Skeletal muscle satellite cell (primary cell): Measurements from ENCODE around the gene OSCP1.

Source experiments
- H3K27me3 ChIP-seq: 2 replicates; pipeline ENCODE4 v1.7.0; 2013; ENCODE audit warnings: low read length; ENCODE audit not compliant: control insufficient read depth, insufficient read depth
- H3K36me3 ChIP-seq: 2 replicates; pipeline ENCODE4 v1.7.0; 2013; ENCODE audit warnings: mild to moderate bottlenecking, control low read depth, low read length; ENCODE audit not compliant: insufficient read depth
- H3K4me1 ChIP-seq: 2 replicates; pipeline ENCODE4 v1.7.0; 2013; ENCODE audit warnings: low read length; ENCODE audit not compliant: control insufficient read depth, insufficient read depth
- H3K4me2 ChIP-seq: 2 replicates; pipeline ENCODE4 v1.7.0; 2013; ENCODE audit warnings: mild to moderate bottlenecking, low read length
- H3K4me3 ChIP-seq: 2 replicates; pipeline ENCODE4 v1.7.0; 2013; ENCODE audit warnings: low read length
- H3K9ac ChIP-seq: 2 replicates; pipeline ENCODE4 v1.7.0; 2013; ENCODE audit warnings: mild to moderate bottlenecking, low read depth, low read length, moderate library complexity
- H3K9me3 ChIP-seq: replicated peaks from 2 replicates; pipeline ENCODE4 v1.7.0; 2013; ENCODE audit warnings: mild to moderate bottlenecking, control low read depth, low read length

OSCP1 gene

DNA sequence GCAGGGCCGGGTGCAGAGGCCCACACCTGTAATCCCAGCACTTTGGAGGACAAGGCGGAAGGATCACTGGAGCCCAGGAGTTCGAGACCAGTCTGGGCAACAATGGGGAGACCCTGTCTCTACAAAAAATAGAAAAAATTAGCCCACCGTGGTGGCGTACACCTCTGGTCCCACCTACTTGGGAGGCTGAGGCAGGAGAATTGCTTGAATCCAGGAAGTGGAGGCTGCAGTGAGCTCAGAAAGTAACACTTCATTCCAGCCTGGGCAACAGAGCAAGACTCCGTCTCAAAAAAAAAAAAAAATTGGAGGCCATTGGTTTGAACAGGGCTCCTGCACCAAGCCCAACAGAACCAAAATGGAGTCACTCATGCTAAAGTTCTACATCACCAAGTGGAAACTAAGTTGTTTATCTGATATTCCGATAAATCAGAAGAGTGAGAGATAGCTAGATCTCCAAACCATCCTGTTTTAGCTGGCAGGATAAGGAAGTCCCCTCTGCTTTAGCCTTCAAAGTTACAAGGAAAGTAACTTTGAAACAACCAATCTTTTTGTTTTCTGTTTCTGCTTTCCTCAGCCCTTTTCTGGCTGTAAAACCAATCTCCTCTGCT lies 51.8 kb downstream of the OSCP1 start:
- no peaks in the 10 kb centered on the region for H3K27me3 ChIP-seq
- H3K4me2 ChIP-seq, result peak overlapping the region; percentile 91
- H3K9ac ChIP-seq, result peak overlapping the region; percentile 93
- H3K4me3 ChIP-seq, result peak overlapping the region; percentile 90
- H3K36me3 ChIP-seq, result peaks cover 8% of the 10 kb centered on the region
- H3K4me1 ChIP-seq, result peaks cover 13% of the 10 kb centered on the region
- H3K9me3 ChIP-seq, result no peaks in the 10 kb centered on the region

DNA sequence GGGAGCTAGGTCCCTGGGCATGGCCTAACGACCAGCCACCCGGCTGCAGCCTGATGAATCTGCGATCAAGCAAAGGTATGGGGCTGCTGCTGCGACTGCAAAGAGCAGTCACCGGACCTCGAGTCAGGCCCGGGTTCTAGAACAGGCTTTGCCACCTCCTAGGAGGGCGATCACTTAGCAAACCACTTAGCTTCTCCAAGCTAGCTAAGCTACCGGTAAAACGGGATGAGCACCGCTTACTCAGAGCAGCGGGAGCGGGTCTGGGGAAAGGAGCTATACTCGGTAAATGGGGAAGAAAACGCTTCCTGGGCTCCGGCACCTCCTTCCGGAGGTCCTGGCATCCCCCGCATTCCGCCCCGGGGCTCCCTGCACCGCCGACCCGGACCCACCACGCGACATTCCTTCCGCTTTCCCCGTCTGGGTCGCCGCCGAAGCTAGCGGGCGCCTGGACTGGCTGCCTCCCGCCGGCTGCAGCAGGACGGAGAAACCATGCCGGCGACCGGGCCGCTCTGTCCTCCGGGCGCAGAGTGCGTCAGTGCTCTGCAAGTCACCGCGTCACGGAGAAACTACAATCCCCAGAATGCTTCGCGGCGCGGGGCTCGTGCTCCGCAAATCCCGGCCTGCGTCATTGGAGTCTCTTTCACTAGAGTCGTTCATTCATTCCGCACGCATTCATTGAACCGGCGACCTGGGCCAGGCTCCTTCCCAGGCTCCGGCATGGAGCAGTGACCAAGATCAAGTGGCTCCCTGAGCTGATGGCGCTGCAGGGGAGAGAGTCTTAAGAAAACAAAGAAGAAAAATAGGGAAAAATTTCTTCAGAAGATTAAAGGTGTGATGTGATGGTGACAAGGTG lies 52.6 kb downstream of the OSCP1 start, which contains the start of gene LSM10:
Gene LSM10 (minus strand): TSS at position 531 of the 853 bp plus-strand sequence. CDS start 3,779 bp downstream, outside the sequence.
- Histone ChIP-seq H3K9me3 (no peaks in the 10 kb centered on the region), H3K4me3 (peak within 1 kb of the TSS; percentile 90)

DNA sequence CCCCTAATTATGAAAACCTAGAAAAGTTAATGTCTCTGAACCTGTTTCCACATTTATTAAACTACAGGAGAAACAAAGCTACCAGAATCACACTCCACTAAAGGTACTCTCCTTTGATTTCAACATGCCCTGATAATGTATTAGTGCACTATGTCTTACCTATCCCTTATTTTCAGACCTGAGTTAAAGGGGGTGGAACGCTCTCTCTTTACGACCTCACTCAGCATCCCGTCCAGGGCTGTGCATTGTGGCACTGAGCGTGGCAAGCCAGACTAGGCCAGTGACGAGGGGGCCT lies 53.2 kb downstream of the OSCP1 start:
- peak overlapping the region; percentile 91 for H3K4me2 ChIP-seq
- no peaks in the 10 kb centered on the region for H3K27me3 ChIP-seq
- H3K36me3 ChIP-seq, result peaks cover 21% of the 10 kb centered on the region
- peaks cover 13% of the 10 kb centered on the region for H3K4me1 ChIP-seq
- peak overlapping the region; percentile 93 for H3K9ac ChIP-seq
- H3K4me3 ChIP-seq, result peak overlapping the region; percentile 90
- H3K9me3 ChIP-seq, result no peaks in the 10 kb centered on the region

More for the DNA sequence above, 52.6 kb downstream of the OSCP1 start, which contains the start of gene LSM10:
- no peaks in the 10 kb centered on the region for H3K27me3 ChIP-seq
- H3K4me1 ChIP-seq, result peaks cover 13% of the 10 kb centered on the region
- H3K4me2 ChIP-seq, result peak within 1 kb of the TSS; percentile 91
- peak within 1 kb of the TSS; percentile 93 for H3K9ac ChIP-seq
- H3K36me3 ChIP-seq, result peaks cover 16% of the 10 kb centered on the region

DNA sequence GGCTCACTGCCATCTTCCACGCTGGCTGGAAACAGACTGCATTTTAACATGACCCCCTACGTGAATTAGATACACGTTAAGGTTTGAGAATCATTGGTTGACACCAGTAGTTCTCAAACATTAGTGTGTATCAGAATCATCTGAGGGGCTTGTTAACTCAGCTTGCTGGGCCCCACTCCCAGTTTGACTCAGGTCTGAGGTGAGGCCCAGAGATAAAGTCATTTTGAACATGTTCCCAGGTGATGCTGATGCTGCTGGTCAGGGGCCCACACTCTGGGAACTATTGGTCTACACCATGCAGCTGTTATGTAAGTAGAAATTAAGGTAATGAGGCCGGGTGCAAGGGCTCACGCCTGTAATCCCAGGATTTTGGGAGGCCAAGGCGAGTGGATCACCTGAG lies 53.9 kb downstream of the OSCP1 start:
- Histone ChIP-seq H3K36me3 (peaks cover 26% of the 10 kb centered on the region), H3K27me3 (no peaks in the 10 kb centered on the region), H3K4me1 (peaks cover 13% of the 10 kb centered on the region), H3K9me3 (no peaks in the 10 kb centered on the region), H3K4me3 (no peak overlapping the region), H3K4me2 (peak overlapping the region; percentile 91), H3K9ac (no peak overlapping the region)

DNA sequence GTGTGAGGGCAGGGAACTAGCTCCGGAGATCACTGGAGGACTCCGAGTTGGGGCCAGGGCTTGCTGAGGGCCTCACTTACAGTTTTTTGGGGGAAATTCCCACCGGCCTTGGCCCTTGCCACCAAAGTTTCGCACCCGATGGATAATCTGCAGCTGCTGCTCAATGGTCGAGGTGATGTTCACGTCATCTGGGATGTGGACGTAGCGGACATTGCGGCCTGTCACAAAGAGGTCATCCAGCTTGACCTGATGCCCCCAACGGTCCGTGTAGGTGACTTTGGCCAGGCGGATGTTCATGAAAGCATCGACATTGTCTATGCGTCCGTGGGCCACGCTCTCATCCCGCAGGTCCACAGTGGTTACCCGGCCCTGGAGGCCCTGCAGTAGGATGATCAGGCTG lies 56.6 kb downstream of the OSCP1 start:
- no peaks in the 10 kb centered on the region for H3K27me3 ChIP-seq
- H3K4me2 ChIP-seq, result no peak overlapping the region
- H3K4me1 ChIP-seq, result peaks cover 13% of the 10 kb centered on the region
- peaks cover 37% of the 10 kb centered on the region for H3K36me3 ChIP-seq
- no peaks in the 10 kb centered on the region for H3K9me3 ChIP-seq
- H3K4me3 ChIP-seq, result no peak overlapping the region
- H3K9ac ChIP-seq, result no peak overlapping the region

DNA sequence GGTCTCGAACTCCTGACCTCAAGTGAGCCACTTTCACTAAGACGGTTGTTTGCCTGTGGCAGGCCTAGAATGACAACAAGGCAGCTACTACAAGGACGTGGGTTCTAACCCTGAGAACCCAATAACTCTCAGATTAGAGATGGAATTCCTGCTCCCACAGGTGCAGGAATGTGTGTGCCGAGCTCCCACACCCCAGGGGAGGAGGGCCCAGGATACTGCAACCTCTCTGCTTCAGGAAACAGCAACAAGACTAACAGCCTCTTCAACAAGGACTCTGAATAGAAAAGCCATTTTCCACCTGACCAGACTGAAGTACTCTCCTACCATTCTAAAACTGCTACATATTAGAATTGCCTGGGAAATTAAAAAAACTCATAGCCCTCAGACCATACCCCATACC lies 57.4 kb downstream of the OSCP1 start:
- H3K4me3 ChIP-seq, result no peak overlapping the region
- no peak overlapping the region for H3K9ac ChIP-seq
- peaks cover 37% of the 10 kb centered on the region for H3K36me3 ChIP-seq
- peaks cover 12% of the 10 kb centered on the region for H3K4me1 ChIP-seq
- no peak overlapping the region for H3K4me2 ChIP-seq
- H3K9me3 ChIP-seq, result no peaks in the 10 kb centered on the region
- no peaks in the 10 kb centered on the region for H3K27me3 ChIP-seq

DNA sequence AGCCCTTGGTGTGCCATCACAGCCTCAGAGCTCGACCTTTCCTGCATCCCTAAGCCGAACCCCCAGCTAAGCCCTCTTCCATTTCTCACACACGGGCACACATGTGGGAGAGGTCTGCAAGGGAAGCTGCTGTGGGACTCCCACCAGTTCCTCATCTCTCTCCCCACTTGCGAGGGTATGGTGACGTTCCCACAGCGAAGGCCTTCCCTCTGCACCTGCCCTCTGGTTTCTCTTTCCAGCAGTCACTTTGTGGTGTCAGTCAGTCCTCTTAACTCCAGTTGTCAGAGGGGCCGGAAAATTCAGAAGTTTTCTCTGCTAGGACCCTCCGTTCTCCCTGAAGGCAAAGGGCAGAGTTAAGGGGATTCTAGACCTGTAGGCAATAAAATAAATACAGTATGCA lies 59.0 kb downstream of the OSCP1 start:
- Histone ChIP-seq H3K27me3 (no peaks in the 10 kb centered on the region), H3K4me1 (peaks cover 16% of the 10 kb centered on the region), H3K36me3 (peaks cover 37% of the 10 kb centered on the region), H3K9ac (no peak overlapping the region), H3K9me3 (no peaks in the 10 kb centered on the region), H3K4me2 (no peak overlapping the region), H3K4me3 (no peak overlapping the region)

DNA sequence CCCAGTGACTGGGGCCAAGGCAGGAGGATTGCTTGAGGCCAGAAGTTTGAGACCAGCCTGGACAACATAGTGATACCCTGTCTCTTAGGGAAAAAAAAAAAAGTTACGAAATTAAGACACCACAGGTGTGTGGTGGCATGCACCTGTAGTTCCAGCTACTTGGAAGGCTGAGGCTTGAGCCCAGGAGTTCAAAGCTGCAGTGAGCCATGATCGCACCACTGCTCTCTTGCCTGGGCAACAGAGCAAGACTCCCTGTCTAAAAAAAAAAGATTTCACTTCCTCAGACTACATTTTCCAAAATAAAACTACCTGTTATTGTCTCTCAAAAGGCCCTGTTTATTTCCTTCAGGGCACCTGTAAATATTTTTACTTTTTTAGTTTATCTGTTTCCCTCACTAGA lies 59.8 kb downstream of the OSCP1 start:
- peaks cover 37% of the 10 kb centered on the region for H3K36me3 ChIP-seq
- peaks cover 15% of the 10 kb centered on the region for H3K4me1 ChIP-seq
- H3K4me3 ChIP-seq, result no peak overlapping the region
- no peak overlapping the region for H3K4me2 ChIP-seq
- H3K27me3 ChIP-seq, result no peaks in the 10 kb centered on the region
- H3K9me3 ChIP-seq, result no peaks in the 10 kb centered on the region
- H3K9ac ChIP-seq, result no peak overlapping the region

DNA sequence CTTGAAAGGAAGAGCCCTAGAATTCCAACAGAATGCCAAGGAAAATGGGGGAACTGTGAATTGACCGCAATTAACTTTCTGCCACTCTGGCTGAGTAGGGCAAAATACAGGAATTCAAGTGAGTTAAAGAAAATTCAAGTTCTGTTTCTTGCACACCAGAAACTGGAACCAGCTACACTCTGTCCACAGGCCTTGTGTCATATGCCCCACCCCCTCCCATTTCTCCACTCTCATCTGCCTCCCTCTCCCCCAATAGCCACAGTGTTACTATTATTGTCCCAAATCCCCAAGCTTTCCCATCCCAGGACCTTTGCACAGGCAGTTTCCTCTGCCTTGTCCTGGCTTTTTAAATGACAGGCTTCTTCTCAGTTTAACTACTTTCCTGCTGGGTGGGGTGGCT lies 60.3 kb downstream of the OSCP1 start:
- Histone ChIP-seq H3K4me3 (no peak overlapping the region), H3K9ac (no peak overlapping the region), H3K4me1 (peaks cover 15% of the 10 kb centered on the region), H3K27me3 (no peaks in the 10 kb centered on the region), H3K9me3 (no peaks in the 10 kb centered on the region), H3K4me2 (no peak overlapping the region), H3K36me3 (peaks cover 37% of the 10 kb centered on the region)

DNA sequence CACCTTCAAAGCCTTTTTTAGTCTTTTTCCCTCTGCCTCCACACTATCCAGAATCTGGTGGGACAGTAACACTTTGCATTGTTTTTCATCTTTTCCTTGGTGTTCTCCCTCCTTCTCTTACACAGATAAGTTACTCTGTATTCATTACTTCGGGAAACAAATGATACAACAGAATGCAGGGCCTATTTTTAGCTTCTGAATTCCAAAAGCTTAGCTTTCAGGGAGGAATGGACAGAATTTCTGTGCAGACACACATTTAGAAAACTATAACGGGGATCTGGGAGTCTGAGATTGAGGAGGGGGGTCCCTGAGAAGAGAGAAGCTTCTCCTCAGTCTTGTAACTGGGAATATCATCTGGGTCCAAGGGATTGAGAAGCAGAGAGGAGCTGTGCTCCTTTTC lies 61.0 kb downstream of the OSCP1 start:
- no peak overlapping the region for H3K4me3 ChIP-seq

DNA sequence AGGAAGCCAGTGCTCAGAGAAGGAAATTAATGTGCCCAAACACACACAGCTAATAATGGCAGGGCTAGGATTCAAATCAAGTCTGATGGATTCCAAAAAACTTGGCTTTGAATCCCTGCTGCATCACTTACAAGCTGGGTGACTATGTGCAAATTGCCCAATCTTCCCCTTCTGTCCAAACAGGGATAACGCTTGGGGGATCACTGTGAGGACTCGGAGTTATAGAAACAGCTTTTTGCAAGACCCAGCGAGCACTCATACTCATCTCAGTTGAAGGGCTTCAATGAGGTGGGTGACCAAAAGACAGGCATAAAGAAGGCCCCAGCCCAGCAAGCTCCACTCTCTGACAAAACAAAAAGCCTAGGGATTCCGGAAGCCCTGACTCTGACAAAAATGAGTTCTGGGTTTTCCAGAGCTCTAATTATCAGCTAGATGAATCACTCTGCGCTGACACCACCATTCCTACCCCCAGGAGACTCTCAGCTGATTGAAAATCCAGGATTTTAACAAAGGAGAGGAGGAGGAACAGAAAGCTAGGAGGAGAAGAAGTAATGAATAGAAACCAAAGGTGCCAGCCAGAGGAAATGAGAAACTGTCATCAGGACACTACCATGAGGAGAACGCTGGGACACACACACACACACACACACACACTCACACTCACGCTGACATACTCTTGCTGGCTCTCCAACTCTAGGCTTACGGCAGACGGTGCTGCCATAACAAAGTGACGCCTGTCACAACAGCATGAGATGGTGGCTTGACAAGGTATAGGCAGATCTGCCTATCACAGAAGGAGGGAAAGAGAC lies 62.9 kb downstream of the OSCP1 start:
- peaks cover 20% of the 10 kb centered on the region for H3K36me3 ChIP-seq
- peak overlapping the region; percentile 75 for H3K4me2 ChIP-seq
- peak overlapping the region; percentile 63 for H3K9ac ChIP-seq
- H3K27me3 ChIP-seq, result no peaks in the 10 kb centered on the region
- H3K9me3 ChIP-seq, result no peaks in the 10 kb centered on the region
- peak overlapping the region; percentile 40 for H3K4me3 ChIP-seq
- peaks cover 33% of the 10 kb centered on the region for H3K4me1 ChIP-seq

More for the DNA sequence above, 61.0 kb downstream of the OSCP1 start:
- peaks cover 21% of the 10 kb centered on the region for H3K4me1 ChIP-seq
- peaks cover 37% of the 10 kb centered on the region for H3K36me3 ChIP-seq
- no peak overlapping the region for H3K9ac ChIP-seq
- H3K4me2 ChIP-seq, result no peak overlapping the region
- no peaks in the 10 kb centered on the region for H3K27me3 ChIP-seq
- H3K9me3 ChIP-seq, result no peaks in the 10 kb centered on the region
